ENCODE measurements around the gene NAA38. TPM values are rescaled to one million over a fixed set of nuclear protein-coding genes. Genes with fewer than 3 reads are reported as not detected.
A peak's percentile ranks its signal among the peaks of the same experiment; 100 is the strongest.
"Not testable (repeated sequence)": the region's sequence is repeated elsewhere in the genome, so short reads cannot be mapped to it uniquely, and the experiment has no call there.

NAA38 gene
- total and polyA plus RNA-seq, 9 donors: 4.6 to 82.8 (median 54.6) TPM

DNA sequence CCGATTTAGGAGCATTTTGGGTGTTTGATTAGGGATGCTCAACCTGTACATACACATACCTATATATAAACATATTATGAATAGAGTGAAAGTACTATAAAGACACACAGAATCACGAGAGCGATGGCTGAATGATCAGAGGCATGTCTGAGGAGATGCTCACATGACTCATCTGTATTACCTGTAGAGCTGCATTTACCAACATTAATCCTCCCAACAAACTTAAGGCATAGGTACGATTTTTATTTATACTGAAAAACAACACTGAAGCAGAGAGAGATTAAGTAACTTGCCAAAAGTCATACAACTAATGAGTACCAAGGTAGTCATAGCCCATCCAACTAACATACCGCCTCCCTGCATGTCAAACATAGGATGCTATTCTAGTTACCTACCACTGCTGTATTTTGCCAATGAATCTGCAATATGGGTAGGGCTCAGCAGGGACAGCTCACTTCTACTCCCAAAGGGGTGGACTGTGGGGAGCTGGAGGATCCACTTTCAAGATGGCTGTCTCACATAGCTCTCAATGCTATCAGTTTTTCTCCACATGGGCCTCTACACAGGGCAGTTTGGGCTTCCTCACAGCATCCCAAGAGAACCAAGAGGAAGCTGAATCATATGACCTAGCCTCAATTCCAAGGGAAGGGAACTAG, 7.8 kb upstream of the NAA38 start:
- Histone ChIP-seq H3K36me3 (no peaks in the 10 kb centered on the region), H3K27me3 (no peaks in the 10 kb centered on the region), H3K4me3 (no peak overlapping the region), H3K4me1 (ENCODE audit: insufficient read depth) (no peaks in the 10 kb centered on the region), H3K9me3 (no peaks in the 10 kb centered on the region), H3K27ac (no peak overlapping the region)
- no peak for TF ChIP-seq POLR2A (IDR thresholded peaks at IDR 0.05)
- no peak for TF ChIP-seq EP300 (IDR thresholded peaks at IDR 0.05)
- TF ChIP-seq, protein P1, sequence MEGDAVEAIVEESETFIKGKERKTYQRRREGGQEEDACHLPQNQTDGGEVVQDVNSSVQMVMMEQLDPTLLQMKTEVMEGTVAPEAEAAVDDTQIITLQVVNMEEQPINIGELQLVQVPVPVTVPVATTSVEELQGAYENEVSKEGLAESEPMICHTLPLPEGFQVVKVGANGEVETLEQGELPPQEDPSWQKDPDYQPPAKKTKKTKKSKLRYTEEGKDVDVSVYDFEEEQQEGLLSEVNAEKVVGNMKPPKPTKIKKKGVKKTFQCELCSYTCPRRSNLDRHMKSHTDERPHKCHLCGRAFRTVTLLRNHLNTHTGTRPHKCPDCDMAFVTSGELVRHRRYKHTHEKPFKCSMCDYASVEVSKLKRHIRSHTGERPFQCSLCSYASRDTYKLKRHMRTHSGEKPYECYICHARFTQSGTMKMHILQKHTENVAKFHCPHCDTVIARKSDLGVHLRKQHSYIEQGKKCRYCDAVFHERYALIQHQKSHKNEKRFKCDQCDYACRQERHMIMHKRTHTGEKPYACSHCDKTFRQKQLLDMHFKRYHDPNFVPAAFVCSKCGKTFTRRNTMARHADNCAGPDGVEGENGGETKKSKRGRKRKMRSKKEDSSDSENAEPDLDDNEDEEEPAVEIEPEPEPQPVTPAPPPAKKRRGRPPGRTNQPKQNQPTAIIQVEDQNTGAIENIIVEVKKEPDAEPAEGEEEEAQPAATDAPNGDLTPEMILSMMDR (IDR thresholded peaks at IDR 0.05): no peak
- no peak for DNase-seq
- WGBS, 3 donors: 91 to 92% (median 91%) methylated on average over 5 of the region's 5 CpGs
- intact Hi-C loops (cut with DNase I): loop anchor here in 3 of 4 donors (5.0 to 10.0 kb wide), 3 partner anchors 32 to 122 kb away; no protein-coding TSS in a partner anchor

DNA sequence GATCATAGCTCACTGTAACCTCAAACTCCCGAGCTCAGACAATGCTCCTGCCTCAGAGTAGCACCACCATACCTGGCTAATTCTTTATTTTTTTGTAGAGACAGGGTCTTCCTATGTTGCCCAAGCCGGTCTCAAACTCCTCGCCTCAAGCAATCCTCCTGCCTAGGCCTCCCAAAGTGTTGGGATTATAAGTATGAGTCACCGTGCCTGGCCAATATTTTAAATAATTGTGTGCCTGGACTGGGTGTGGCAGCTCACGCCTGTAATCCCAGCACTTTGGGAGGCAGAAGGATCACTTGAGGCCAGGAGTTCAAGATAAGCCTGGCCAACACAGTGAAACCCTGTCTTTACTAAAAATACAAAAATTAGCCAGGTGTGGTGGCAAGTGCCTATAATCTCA, 7.0 kb upstream of the NAA38 start:
- not testable (repeated sequence) for H3K27me3 ChIP-seq; H3K36me3 ChIP-seq; DNase-seq; H3K9me3 ChIP-seq; H3K4me3 ChIP-seq; H3K4me1 ChIP-seq (ENCODE audit: insufficient read depth); H3K27ac ChIP-seq
- 70 to 79% (median 78%) methylated on average over 5 of the region's 5 CpGs for WGBS, 3 donors
- intact Hi-C loops (cut with DNase I): loop anchor here in 3 of 4 donors (5.0 to 10.0 kb wide), 3 partner anchors 33 to 123 kb away; no protein-coding TSS in a partner anchor

DNA sequence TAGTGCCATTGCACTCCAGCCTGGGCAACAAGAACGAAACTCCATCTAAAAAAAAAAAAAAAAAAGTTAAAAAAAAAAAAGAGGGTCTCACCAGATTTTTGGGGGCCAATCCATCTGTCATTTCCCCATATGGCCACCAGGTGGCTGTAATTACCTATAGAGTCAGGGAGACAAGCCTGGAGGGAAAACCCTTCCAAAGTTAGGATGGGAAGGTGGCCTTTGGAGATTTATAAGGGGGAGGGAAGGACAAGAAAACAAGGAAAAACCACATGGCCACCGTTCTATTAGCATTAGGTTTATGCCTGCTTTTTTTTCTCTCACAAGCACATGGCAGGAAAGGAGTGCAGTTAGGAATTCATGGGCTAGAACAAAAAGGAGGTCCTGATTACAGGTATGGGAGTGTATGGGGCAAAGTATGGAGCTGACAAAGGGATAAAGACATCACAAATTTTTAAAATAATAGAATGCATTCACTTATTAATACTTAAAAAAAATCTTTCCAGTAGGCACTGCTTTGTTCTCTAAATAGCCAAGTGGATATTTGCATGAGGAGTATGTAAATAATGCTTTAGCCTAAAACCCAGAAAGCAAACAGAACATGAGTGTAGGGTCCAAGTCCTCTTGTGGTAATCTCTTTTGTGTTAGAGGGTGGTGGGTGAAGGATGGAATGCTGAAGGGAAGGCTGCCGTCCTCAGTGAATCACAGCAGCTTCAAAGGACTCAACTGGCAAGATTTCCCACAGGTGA, 5.5 kb upstream of the NAA38 start:
- H3K36me3 ChIP-seq: no peaks in the 10 kb centered on the region
- 37 to 40% (median 38%) methylated on average over 3 of the region's 3 CpGs for WGBS, 3 donors
- peak; percentile 33 to 73 (median 52) for DNase-seq
- no peaks in the 10 kb centered on the region for H3K27me3 ChIP-seq
- TF ChIP-seq POLR2A (IDR thresholded peaks at IDR 0.05): no peak
- TF ChIP-seq, protein P1 (IDR thresholded peaks at IDR 0.05): peak; percentile 56 to 80 (median 68)
- H3K9me3 ChIP-seq: no peaks in the 10 kb centered on the region
- H3K4me3 ChIP-seq: no peak overlapping the region
- intact Hi-C loops (cut with DNase I): loop anchor here (2.0 to 10.0 kb wide), 4 partner anchors 34 to 128 kb away; no protein-coding TSS in a partner anchor
- H3K27ac ChIP-seq: no peak overlapping the region
- peaks cover 3% of the 10 kb centered on the region for H3K4me1 ChIP-seq (ENCODE audit: insufficient read depth)

DNA sequence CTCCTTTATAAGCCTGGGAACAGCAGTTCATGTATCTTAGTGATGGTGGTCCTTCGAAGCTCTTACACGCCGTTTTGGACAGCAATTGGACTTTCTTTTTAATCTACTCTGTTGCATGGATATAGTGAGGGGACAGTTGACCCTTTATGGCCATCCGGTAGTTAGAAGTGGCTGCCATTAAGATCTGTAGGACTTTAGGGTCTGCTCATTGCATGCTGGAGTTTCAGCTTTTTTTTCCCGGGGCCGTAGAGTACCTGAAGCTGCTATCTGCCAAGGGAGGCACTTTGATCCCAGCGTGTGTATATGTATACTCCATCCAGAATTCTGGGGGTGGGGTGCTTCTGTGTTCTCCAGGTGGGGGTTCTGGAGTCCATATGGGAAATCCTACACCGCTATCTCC, 1.7 kb upstream of the NAA38 start:
- TF ChIP-seq EP300 (IDR thresholded peaks at IDR 0.05) (no peak), POLR2A (IDR thresholded peaks at IDR 0.05) (no peak)
- TF ChIP-seq, protein P1 (IDR thresholded peaks at IDR 0.05): no peak
- Histone ChIP-seq H3K4me3 (no peak overlapping the region), H3K27me3 (no peaks in the 10 kb centered on the region), H3K27ac (no peak overlapping the region), H3K36me3 (no peaks in the 10 kb centered on the region), H3K9me3 (no peaks in the 10 kb centered on the region), H3K4me1 (ENCODE audit: insufficient read depth) (peaks cover 6% of the 10 kb centered on the region)
- intact Hi-C loops (cut with DNase I): loop anchor here (5.0 to 10.0 kb wide), 2 partner anchors 37 to 114 kb away; no protein-coding TSS in a partner anchor
- WGBS, 3 donors: 68 to 70% (median 70%) methylated on average over 8 of the region's 8 CpGs
- DNase-seq: no peak

DNA sequence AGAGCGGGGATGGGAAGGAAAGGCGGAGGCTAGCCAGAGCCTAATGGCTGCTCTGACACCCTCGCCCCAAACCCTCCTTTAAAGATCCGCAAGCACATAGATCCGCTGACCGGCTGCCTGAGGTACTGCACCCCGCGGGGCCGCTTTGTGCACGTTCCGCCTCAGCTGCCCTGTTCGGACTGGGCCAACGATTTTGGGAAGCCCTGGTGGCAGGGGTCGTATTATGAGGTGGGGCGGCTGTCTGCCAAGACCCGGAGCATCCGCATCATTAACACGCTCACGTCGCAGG, 1.1 kb upstream of the NAA38 start:
- intact Hi-C loops (cut with DNase I): loop anchor here (5.0 to 10.0 kb wide), 2 partner anchors 36 to 114 kb away; no protein-coding TSS in a partner anchor
- Histone ChIP-seq H3K36me3 (no peaks in the 10 kb centered on the region), H3K4me3 (peak overlapping the region; percentile 71), H3K4me1 (ENCODE audit: insufficient read depth) (peaks cover 6% of the 10 kb centered on the region), H3K27me3 (no peaks in the 10 kb centered on the region), H3K27ac (peak overlapping the region in 1 of 2 donors; percentile 85), H3K9me3 (no peaks in the 10 kb centered on the region)
- TF ChIP-seq, protein P1 (IDR thresholded peaks at IDR 0.05): peak in 2 of 3 donors; percentile 33 to 50
- TF ChIP-seq EP300 (IDR thresholded peaks at IDR 0.05) (no peak), POLR2A (IDR thresholded peaks at IDR 0.05) (no peak)
- peak; percentile 39 to 73 (median 67) for DNase-seq
- 6 to 27% (median 8%) methylated on average over 19 to 20 of the region's 20 CpGs for WGBS, 3 donors

Data from ovary (tissue), 9 donors.